D721Med (cell line): ENCODE data around the gene RAB29.

Source experiments
- DNase-seq: peaks from one replicate; pipeline ENCODE4 v3.0.0; 2011; ENCODE audit warnings: low spot score; ENCODE audit not compliant: insufficient read length
- FAIRE-seq: peaks from 2 replicates; lab custom pipeline; 2011; peaks lifted over from hg19 to GRCh38; lab: Jason Lieb, UNC
- CTCF ChIP-seq: IDR thresholded peaks from 2 replicates; pipeline ENCODE4 v1.5.1; 2012; ENCODE audit warnings: mild to moderate bottlenecking, control low read depth; ENCODE audit not compliant: insufficient read depth; ENCODE audit errors: missing control alignments

RAB29 gene

DNA sequence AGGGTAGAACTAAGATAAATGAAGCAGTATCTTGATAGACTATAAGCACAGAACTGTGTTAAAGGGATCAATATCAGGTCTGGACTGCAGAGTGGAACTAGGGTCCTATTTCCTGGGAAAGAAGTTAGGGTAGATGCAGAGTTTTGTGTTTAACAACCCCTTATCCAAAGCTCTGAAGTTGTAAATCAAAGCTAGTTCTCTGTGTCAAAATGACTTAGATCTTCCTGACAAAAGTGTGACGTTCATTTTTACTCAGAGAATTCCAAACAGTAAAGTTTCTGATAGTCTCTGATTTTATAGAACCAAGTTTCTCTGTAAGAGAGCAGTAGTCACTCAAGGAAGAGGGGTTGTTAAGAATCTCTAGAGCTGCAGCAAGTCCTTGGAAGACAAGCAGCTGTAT, 33.6 kb downstream of the RAB29 start:
- FAIRE-seq (no peak), DNase-seq (no peak)
- no peak for TF ChIP-seq CTCF

GRCh38 chr1:205739348-205740160, 35.7 kb downstream of the RAB29 start:
- TF ChIP-seq CTCF = no peak
- DNase-seq = no peak
- no peak for FAIRE-seq

- FAIRE-seq = peak; percentile 74
- DNase-seq = no peak
- no peak for TF ChIP-seq CTCF
Observed at GRCh38 chr1:205735218-205735617, 40.1 kb downstream of the RAB29 start.

DNA sequence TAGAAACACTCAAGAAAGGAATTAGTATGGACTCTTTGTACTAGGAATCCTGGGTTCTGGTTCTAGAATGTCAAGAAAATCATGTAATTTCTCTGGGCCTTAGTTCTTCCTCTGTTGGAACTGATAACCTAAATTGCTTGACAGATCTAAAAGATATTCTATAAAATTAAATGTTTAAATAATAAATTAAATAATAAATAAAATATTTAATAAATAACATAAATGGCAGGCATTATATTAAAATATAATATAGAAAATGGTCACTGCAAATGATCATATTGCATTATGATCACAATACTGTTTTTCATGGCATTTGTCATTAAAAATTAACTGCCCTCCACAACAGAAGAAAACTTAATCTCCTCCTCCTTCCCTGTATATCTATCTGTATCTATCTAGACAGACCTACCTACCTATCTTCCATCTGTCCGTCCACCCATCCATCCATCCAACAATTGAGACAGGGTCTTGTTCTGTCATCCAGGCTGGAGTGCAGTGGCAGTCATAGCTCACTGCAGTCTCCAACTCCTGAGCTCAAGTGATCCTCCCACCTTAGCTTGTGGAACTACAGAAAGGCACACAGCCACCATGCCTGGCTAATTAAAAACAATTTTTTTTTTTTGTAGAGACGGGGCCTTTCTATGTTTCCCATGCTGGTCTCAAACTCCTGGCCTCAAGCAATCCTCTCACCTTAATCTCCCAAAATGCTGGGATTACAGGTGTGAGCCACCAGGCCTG, 41.7 kb downstream of the RAB29 start:
- no peak for TF ChIP-seq CTCF
- DNase-seq (no peak), FAIRE-seq (no peak)

GRCh38 chr1:205729945-205730610, 45.2 kb downstream of the RAB29 start:
- TF ChIP-seq CTCF = no peak

GRCh38 chr1:205726619-205727125, 48.6 kb downstream of the RAB29 start:
- FAIRE-seq = peak; percentile 55
- TF ChIP-seq CTCF = no peak
- no peak for DNase-seq

More at GRCh38 chr1:205729945-205730610, 45.2 kb downstream of the RAB29 start:
- no peak for DNase-seq
- no peak for FAIRE-seq
